ENCODE data around the gene ANKRD34C. TPM values are rescaled to one million over a fixed set of nuclear protein-coding genes. Genes with fewer than 3 reads are reported as not detected.
"Not testable (repeated sequence)": the region's sequence is repeated elsewhere in the genome, so short reads cannot be mapped to it uniquely, and the experiment has no call there.

Gene ANKRD34C
- total RNA-seq, 2 donors from 2014 or later = not detected

DNA sequence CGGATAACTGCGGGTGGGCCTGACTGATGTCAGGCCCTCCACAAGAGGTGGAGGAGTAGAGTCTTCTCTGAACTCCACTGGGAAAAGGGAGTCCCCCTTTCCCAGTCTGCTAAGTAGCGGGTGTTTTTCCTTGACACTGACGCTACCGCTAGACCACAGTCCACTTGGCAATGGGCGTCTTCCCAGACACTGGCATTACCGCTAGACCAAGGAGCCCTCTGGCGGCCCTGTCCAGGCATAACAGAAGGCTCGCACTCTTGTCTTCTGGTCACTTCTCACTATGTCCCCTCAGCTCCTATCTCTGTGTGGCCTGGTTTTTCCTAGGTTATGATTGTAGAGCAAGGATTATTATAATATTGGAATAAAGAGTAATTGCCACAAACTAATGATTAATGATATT lies 37.5 kb downstream of the ANKRD34C start:
- peaks cover 21% of the 10 kb centered on the region for H3K36me3 Mint-ChIP-seq (ENCODE audit: low read depth)
- not testable (repeated sequence) for H3K27ac Mint-ChIP-seq; ATAC-seq; H3K27me3 Mint-ChIP-seq; H3K4me3 Mint-ChIP-seq; DNase-seq; H3K9me3 ChIP-seq (ENCODE audit: control insufficient read depth, low read length, poor library complexity, severe bottlenecking)
- peaks cover 31% of the 10 kb centered on the region for H3K4me1 Mint-ChIP-seq

DNA sequence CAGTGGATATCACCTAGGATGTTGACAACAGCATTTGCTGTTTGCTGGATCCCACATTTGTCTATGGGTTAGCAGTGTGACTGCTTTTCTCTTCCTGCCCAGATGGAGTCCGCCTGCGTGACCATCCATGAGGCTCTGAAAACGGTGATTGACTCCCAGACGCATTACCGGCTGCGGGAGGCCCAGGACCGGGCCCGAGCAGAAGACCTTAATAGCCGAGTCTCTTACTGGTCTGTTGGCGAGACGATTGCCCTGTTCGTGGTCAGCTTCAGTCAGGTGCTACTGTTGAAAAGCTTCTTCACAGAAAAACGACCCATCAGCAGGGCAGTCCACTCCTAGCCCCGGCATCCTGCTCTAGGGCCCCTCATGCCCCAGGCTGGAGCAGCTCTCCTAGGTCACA lies 39.4 kb downstream of the ANKRD34C start:
- Mint-ChIP-seq H3K4me1 (peaks cover 17% of the 10 kb centered on the region), H3K27ac (no peak overlapping the region)
- DNase-seq = no peak

DNA sequence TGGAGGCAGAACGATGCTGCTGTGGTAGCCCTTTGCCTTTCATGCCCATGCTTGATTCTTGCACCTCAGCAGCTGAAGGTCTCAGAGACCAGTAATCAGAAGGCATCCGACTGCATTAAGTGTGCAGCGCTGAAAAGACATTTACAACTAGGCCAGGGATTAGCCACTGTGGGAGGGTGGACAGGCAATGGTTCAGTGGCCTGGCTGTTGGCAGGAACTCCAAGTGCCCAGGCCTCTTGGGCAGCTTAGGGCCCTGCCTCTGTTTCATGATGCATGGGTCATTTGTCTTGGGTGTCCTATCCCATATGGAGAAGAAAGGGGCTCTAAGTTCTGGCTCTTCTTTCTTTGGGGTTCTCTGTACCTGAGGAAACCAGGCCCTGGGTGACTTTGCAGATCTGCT lies 39.8 kb downstream of the ANKRD34C start:
- ATAC-seq = no peak
- Mint-ChIP-seq H3K4me3 (no peak overlapping the region), H3K27me3 (no peaks in the 10 kb centered on the region), H3K27ac (no peak overlapping the region), H3K36me3 (ENCODE audit: low read depth) (peaks cover 15% of the 10 kb centered on the region), H3K4me1 (peaks cover 13% of the 10 kb centered on the region)
- H3K9me3 ChIP-seq (ENCODE audit: control insufficient read depth, low read length, poor library complexity, severe bottlenecking) = no peaks in the 10 kb centered on the region
- no peak for DNase-seq

More for the DNA sequence above, 39.4 kb downstream of the ANKRD34C start:
- Mint-ChIP-seq H3K4me3 (no peak overlapping the region), H3K27me3 (no peaks in the 10 kb centered on the region), H3K36me3 (ENCODE audit: low read depth) (peaks cover 18% of the 10 kb centered on the region)
- H3K9me3 ChIP-seq (ENCODE audit: control insufficient read depth, low read length, poor library complexity, severe bottlenecking) = no peaks in the 10 kb centered on the region
- no peak for ATAC-seq

DNA sequence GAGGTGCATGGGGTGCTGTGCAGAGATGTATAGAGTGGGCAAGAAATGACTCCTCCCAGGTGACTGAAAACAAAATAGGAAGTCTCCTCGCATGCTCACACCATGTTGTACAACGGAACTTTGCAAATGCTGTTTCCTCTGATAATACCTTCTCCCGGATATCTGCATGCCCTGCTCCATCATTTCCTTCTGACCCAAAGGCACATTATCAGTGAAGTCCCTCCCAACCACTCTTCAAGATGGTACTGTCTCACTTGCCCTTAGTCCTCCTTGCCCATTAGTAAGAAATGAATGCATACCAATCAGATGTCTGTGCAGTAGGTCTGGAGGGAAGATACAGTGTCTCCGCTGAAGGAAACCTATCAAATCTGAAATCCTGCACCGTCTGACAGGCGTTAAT lies 40.4 kb downstream of the ANKRD34C start:
- H3K36me3 Mint-ChIP-seq (ENCODE audit: low read depth) = peaks cover 10% of the 10 kb centered on the region
- peaks cover 12% of the 10 kb centered on the region for H3K4me1 Mint-ChIP-seq

DNA sequence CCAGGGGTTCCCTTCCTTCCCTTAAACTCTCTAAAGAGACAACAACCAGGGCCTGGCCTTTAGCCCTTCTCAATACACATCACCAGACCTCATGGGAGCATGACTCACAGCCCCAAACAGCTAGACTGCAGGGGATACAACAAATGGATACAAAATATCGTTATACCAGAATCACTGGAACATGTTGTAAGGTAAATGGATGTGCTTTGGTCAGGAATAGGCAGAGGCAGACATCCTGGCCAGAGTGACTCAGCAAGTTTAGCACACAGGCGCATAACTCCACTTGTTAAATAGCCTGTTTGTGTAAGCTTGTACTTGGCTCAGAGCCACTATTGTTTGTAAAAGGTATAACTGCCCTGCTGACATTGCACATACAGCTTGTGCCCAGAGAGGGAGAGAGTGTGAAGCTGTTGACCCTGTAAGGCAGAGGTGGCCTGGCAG lies 46.7 kb downstream of the ANKRD34C start:
- DNase-seq (no peak), ATAC-seq (no peak)
- H3K36me3 Mint-ChIP-seq (ENCODE audit: low read depth) = no peaks in the 10 kb centered on the region
- H3K4me3 Mint-ChIP-seq = no peak overlapping the region
- no peaks in the 10 kb centered on the region for H3K9me3 ChIP-seq (ENCODE audit: control insufficient read depth, low read length, poor library complexity, severe bottlenecking)
- H3K27ac Mint-ChIP-seq = no peak overlapping the region
- peaks cover 4% of the 10 kb centered on the region for H3K4me1 Mint-ChIP-seq
- no peaks in the 10 kb centered on the region for H3K27me3 Mint-ChIP-seq

More for the DNA sequence above, 40.4 kb downstream of the ANKRD34C start:
- no peak overlapping the region for H3K4me3 Mint-ChIP-seq
- no peak for DNase-seq
- no peak overlapping the region for H3K27ac Mint-ChIP-seq
- no peaks in the 10 kb centered on the region for H3K27me3 Mint-ChIP-seq
- H3K9me3 ChIP-seq (ENCODE audit: control insufficient read depth, low read length, poor library complexity, severe bottlenecking) = no peaks in the 10 kb centered on the region
- no peak for ATAC-seq

Other genes with a start within 250 kb of the ANKRD34C start
- gene RASGRF1, start 191.9 kb upstream of the ANKRD34C start, total RNA-seq = under 1 TPM in 1 of 2 donors, not detected in 1; 0.55 TPM
- gene TMED3, start 28.4 kb downstream of the ANKRD34C start, total RNA-seq = 10 to 100 TPM; 19.6 to 23.7 TPM
- gene MINAR1, start 149.6 kb downstream of the ANKRD34C start, total RNA-seq = under 1 TPM; 0.37 to 0.40 TPM

Data from T-helper 17 cell (primary cell).